Measurements from ENCODE around the gene DOCK2.

- TF ChIP-seq, protein P1, sequence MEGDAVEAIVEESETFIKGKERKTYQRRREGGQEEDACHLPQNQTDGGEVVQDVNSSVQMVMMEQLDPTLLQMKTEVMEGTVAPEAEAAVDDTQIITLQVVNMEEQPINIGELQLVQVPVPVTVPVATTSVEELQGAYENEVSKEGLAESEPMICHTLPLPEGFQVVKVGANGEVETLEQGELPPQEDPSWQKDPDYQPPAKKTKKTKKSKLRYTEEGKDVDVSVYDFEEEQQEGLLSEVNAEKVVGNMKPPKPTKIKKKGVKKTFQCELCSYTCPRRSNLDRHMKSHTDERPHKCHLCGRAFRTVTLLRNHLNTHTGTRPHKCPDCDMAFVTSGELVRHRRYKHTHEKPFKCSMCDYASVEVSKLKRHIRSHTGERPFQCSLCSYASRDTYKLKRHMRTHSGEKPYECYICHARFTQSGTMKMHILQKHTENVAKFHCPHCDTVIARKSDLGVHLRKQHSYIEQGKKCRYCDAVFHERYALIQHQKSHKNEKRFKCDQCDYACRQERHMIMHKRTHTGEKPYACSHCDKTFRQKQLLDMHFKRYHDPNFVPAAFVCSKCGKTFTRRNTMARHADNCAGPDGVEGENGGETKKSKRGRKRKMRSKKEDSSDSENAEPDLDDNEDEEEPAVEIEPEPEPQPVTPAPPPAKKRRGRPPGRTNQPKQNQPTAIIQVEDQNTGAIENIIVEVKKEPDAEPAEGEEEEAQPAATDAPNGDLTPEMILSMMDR (IDR thresholded peaks at IDR 0.05), result no peak
- TF ChIP-seq PRDM15 (CRISPR knock-in tag; IDR thresholded peaks at IDR 0.05) (no peak), SP1 (CRISPR knock-in tag; conservative IDR thresholded peaks at IDR 0.05) (no peak), NFYB (CRISPR knock-in tag; conservative IDR thresholded peaks at IDR 0.05; ENCODE audit: low read depth) (no peak), ATF1 (CRISPR knock-in tag; IDR thresholded peaks at IDR 0.05) (no peak), ZNF121 (CRISPR knock-in tag; IDR thresholded peaks at IDR 0.05) (no peak), USF2 (CRISPR knock-in tag; IDR thresholded peaks at IDR 0.05) (no peak), NR2C2 (CRISPR knock-in tag; IDR thresholded peaks at IDR 0.05) (no peak), ZNF416 (CRISPR knock-in tag; IDR thresholded peaks at IDR 0.05) (no peak), ZNF263 (CRISPR knock-in tag; IDR thresholded peaks at IDR 0.05; ENCODE audit: low read depth) (no peak), SOX15 (CRISPR knock-in tag; IDR thresholded peaks at IDR 0.05) (no peak), ZNF671 (CRISPR knock-in tag; IDR thresholded peaks at IDR 0.05) (no peak)
These were observed 402.8 kb downstream of the DOCK2 start for GRCh38 chr5:170039830-170040229.

Data from WTC11 (cell line).